Measurements from ENCODE around the gene NSFL1C.

- no peak for TF ChIP-seq POLR2AphosphoS5 (IDR thresholded peaks at IDR 0.05; ENCODE audit: low read depth, low read length)
- no peak for TF ChIP-seq POLR2A (IDR thresholded peaks at IDR 0.05; ENCODE audit: low read depth, low read length)
These were observed 42.6 kb upstream of the NSFL1C start for GRCh38 chr20:1509237-1509636.

Measured in GM12892 (cell line).